ENCODE results near the gene FBXO46. TPM values are rescaled to one million over a fixed set of nuclear protein-coding genes. Genes with fewer than 3 reads are reported as not detected.

The FBXO46 gene
- total RNA-seq, 2 experiments from 2014 or later: 17.2 to 17.5 TPM

GRCh38 chr19:45770192-45771101 lies 39.8 kb upstream of the FBXO46 start:
- intact Hi-C loops (cut with DNase I, micrococcal nuclease): loop anchor here (1.0 to 10.0 kb wide), 6 partner anchors 9 to 247 kb away; partner anchors contain the start of gene MEIOSIN (in 1 of the 2)
- POLR2A ChIA-PET: interaction anchor here (0.9 to 3.4 kb wide), 13 partner anchors 9 to 303 kb away, joined by 3 to 52 read pairs (median 6); partner anchors contain the start of genes DMPK, DMWD, FBXO46 and FOSB
- H3K27me3 ChIP-seq (ENCODE audit: control insufficient read depth in 1 of 2, insufficient read depth in 2 of 2, low read length in 2 of 2): peaks cover 12 to 22% of the 10 kb centered on the region in 2 experiments
- peak; percentile 97 for TF ChIP-seq CTCF (IDR thresholded peaks at IDR 0.05)
- H3K36me3 Mint-ChIP-seq (ENCODE audit: low read depth): peaks cover 3% of the 10 kb centered on the region
- H3K27ac Mint-ChIP-seq: peak overlapping the region; percentile 87
- peaks cover 25% of the 10 kb centered on the region for H3K4me1 Mint-ChIP-seq (ENCODE audit: low read depth)
- H3K27me3 Mint-ChIP-seq: peaks cover 5% of the 10 kb centered on the region
- peak; percentile 82 to 95 (median 90) for DNase-seq
- CTCF ChIA-PET: interaction anchor here (0.5 to 7.2 kb wide), 21 partner anchors 10 to 1456 kb away, joined by 3 to 172 read pairs (median 5); partner anchors contain the start of genes CCDC61, DMPK, DMWD and FBXO46
- no peaks in the 10 kb centered on the region for H3K9me3 Mint-ChIP-seq
- H3K4me1 ChIP-seq (ENCODE audit: insufficient read depth, low read length): peaks cover 35% of the 10 kb centered on the region
- peak overlapping the region in 1 of 2 donors; percentile 52 for H3K27ac ChIP-seq (ENCODE audit: low read depth in 1 of 2, low read length in 2 of 2)
- peaks cover 0 to 15% of the 10 kb centered on the region in 2 experiments for H3K9me3 ChIP-seq (ENCODE audit: control insufficient read depth in 1 of 2, insufficient read depth in 1 of 2, low read length in 2 of 2)
- peak overlapping the region; percentile 89 for H3K4me3 Mint-ChIP-seq
- ATAC-seq (ENCODE audit: poor library complexity): peak; percentile 75
- no peaks in the 10 kb centered on the region for H3K36me3 ChIP-seq (ENCODE audit: insufficient read depth, low read length)
- peak overlapping the region; percentile 79 for H3K4me3 ChIP-seq (ENCODE audit: low read length)

GRCh38 chr19:45769821-45770191 lies 39.1 kb upstream of the FBXO46 start:
- peaks cover 16 to 26% of the 10 kb centered on the region in 2 experiments for H3K27me3 ChIP-seq (ENCODE audit: control insufficient read depth in 1 of 2, insufficient read depth in 2 of 2, low read length in 2 of 2)
- H3K4me3 ChIP-seq (ENCODE audit: low read length): peak overlapping the region; percentile 79
- peaks cover 0 to 15% of the 10 kb centered on the region in 2 experiments for H3K9me3 ChIP-seq (ENCODE audit: control insufficient read depth in 1 of 2, insufficient read depth in 1 of 2, low read length in 2 of 2)
- Mint-ChIP-seq H3K27me3 (peaks cover 10% of the 10 kb centered on the region), H3K36me3 (ENCODE audit: low read depth) (peaks cover 3% of the 10 kb centered on the region), H3K9me3 (no peaks in the 10 kb centered on the region), H3K4me3 (peak overlapping the region; percentile 89), H3K27ac (peak overlapping the region; percentile 87), H3K4me1 (ENCODE audit: low read depth) (peaks cover 25% of the 10 kb centered on the region)
- CTCF ChIA-PET: interaction anchor here (0.7 to 7.2 kb wide), 20 partner anchors 10 to 1574 kb away, joined by 3 to 172 read pairs (median 6); partner anchors contain the start of genes CCDC61, DMPK, DMWD and FBXO46
- H3K4me1 ChIP-seq (ENCODE audit: insufficient read depth, low read length): peaks cover 35% of the 10 kb centered on the region
- H3K36me3 ChIP-seq (ENCODE audit: insufficient read depth, low read length): no peaks in the 10 kb centered on the region
- TF ChIP-seq CTCF (IDR thresholded peaks at IDR 0.05): no peak
- peak overlapping the region; percentile 52 to 56 for H3K27ac ChIP-seq (ENCODE audit: low read depth in 1 of 2, low read length in 2 of 2)
- DNase-seq (peak in 8 of 14 experiments; percentile 38 to 87 (median 44)), ATAC-seq (ENCODE audit: poor library complexity) (peak; percentile 58)
- POLR2A ChIA-PET: interaction anchor here (0.9 to 3.4 kb wide), 19 partner anchors 9 to 302 kb away, joined by 3 to 52 read pairs (median 5); partner anchors contain the start of genes DMPK, DMWD, FBXO46 and FOSB
- intact Hi-C loops (cut with DNase I, micrococcal nuclease): loop anchor here (1.0 to 10.0 kb wide), 7 partner anchors 9 to 247 kb away; partner anchors contain the start of genes FBXO46 (in 1 of the 2) and MEIOSIN (in 1 of the 2)

All from CD4-positive, alpha-beta T cell (primary cell).